DOHH2 (cell line): Measurements from ENCODE around the gene NRXN3.

Source experiments
- EZH2phosphoT487 ChIP-seq: fragments of 200-600 bp; sonication (generic); IDR thresholded peaks from 2 replicates; pipeline ENCODE4 v1.6.1; 2017; ENCODE audit warnings: borderline replicate concordance, mild to moderate bottlenecking, antibody characterized with exemption, low read length, moderate library complexity, mixed read lengths
- TF ChIP-seq, protein P1 (sequence below): fragments of 200-600 bp; sonication (generic); IDR thresholded peaks from one replicate; pipeline ENCODE4 v1.5.1; 2014; ENCODE audit warnings: antibody characterized with exemption, mild to moderate bottlenecking, low read depth, low read length; ENCODE audit not compliant: poor library complexity, severe bottlenecking

DNA sequence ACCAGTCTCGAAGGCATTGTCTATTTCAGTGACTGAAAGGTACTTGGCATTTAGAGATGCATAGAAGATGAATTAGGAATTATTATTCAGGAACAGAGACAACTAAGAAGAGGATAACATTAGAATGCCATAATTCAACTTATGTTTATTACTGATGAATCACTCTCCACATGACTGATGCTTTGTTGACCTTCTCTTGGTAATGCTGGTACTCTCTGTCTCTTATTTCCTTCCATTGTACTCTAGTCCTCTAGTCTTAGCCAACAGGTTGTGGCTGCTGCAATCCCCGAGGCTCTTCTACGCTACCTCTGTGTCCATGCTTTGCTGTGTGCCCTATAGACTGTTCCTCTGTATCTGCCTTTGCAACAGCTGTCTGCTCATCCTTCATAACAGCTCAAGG lies 652.9 kb downstream of the NRXN3 start:
- TF ChIP-seq, protein P1, sequence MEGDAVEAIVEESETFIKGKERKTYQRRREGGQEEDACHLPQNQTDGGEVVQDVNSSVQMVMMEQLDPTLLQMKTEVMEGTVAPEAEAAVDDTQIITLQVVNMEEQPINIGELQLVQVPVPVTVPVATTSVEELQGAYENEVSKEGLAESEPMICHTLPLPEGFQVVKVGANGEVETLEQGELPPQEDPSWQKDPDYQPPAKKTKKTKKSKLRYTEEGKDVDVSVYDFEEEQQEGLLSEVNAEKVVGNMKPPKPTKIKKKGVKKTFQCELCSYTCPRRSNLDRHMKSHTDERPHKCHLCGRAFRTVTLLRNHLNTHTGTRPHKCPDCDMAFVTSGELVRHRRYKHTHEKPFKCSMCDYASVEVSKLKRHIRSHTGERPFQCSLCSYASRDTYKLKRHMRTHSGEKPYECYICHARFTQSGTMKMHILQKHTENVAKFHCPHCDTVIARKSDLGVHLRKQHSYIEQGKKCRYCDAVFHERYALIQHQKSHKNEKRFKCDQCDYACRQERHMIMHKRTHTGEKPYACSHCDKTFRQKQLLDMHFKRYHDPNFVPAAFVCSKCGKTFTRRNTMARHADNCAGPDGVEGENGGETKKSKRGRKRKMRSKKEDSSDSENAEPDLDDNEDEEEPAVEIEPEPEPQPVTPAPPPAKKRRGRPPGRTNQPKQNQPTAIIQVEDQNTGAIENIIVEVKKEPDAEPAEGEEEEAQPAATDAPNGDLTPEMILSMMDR: no peak
- TF ChIP-seq EZH2phosphoT487: no peak
